ENCODE measurements around the gene ACBD6.

Gene ACBD6

GRCh38 chr1:180256341-180257027 lies 245.9 kb downstream of the ACBD6 start:
- Histone ChIP-seq H3K36me3 (ENCODE audit: control insufficient read depth in 5 of 5, insufficient read depth in 5 of 5, low read length in 5 of 5) (no peaks in the 10 kb centered on the region), H3K9ac (ENCODE audit: low read length in 5 of 5) (no peak overlapping the region), H3K4me1 (ENCODE audit: control insufficient read depth in 5 of 5, insufficient read depth in 5 of 5, low read length in 5 of 5) (peaks cover 0 to 3% (median 0%) of the 10 kb centered on the region in 5 donors), H3K4me3 (ENCODE audit: low read depth in 1 of 5, low read length in 5 of 5) (no peak overlapping the region), H3K9me3 (ENCODE audit: control insufficient read depth in 5 of 5, low read length in 5 of 5) (no peaks in the 10 kb centered on the region), H3K27me3 (ENCODE audit: control insufficient read depth in 5 of 5, insufficient read depth in 4 of 5, low read length in 5 of 5) (peaks cover 42 to 67% (median 46%) of the 10 kb centered on the region in 5 donors), H3K27ac (ENCODE audit: low read depth, low read length) (no peak overlapping the region)

GRCh38 chr1:180255536-180256340 lies 246.6 kb downstream of the ACBD6 start:
- H3K27ac ChIP-seq (ENCODE audit: low read depth, low read length): no peak overlapping the region
- peaks cover 42 to 68% (median 46%) of the 10 kb centered on the region in 5 donors for H3K27me3 ChIP-seq (ENCODE audit: control insufficient read depth in 5 of 5, insufficient read depth in 4 of 5, low read length in 5 of 5)
- H3K9me3 ChIP-seq (ENCODE audit: control insufficient read depth in 5 of 5, low read length in 5 of 5): no peaks in the 10 kb centered on the region
- H3K4me1 ChIP-seq (ENCODE audit: control insufficient read depth in 5 of 5, insufficient read depth in 5 of 5, low read length in 5 of 5): peaks cover 0 to 2% (median 0%) of the 10 kb centered on the region in 5 donors
- no peaks in the 10 kb centered on the region for H3K36me3 ChIP-seq (ENCODE audit: control insufficient read depth in 5 of 5, insufficient read depth in 5 of 5, low read length in 5 of 5)
- no peak overlapping the region for H3K4me3 ChIP-seq (ENCODE audit: low read depth in 1 of 5, low read length in 5 of 5)
- no peak overlapping the region for H3K9ac ChIP-seq (ENCODE audit: low read length in 5 of 5)

GRCh38 chr1:180254854-180255253 lies 247.5 kb downstream of the ACBD6 start:
- H3K9me3 ChIP-seq (ENCODE audit: control insufficient read depth in 5 of 5, low read length in 5 of 5): no peaks in the 10 kb centered on the region
- H3K9ac ChIP-seq (ENCODE audit: low read length in 5 of 5): no peak overlapping the region
- no peak overlapping the region for H3K27ac ChIP-seq (ENCODE audit: low read depth, low read length)
- no peak overlapping the region for H3K4me3 ChIP-seq (ENCODE audit: low read depth in 1 of 5, low read length in 5 of 5)
- H3K36me3 ChIP-seq (ENCODE audit: control insufficient read depth in 5 of 5, insufficient read depth in 5 of 5, low read length in 5 of 5): no peaks in the 10 kb centered on the region
- H3K4me1 ChIP-seq (ENCODE audit: control insufficient read depth in 5 of 5, insufficient read depth in 5 of 5, low read length in 5 of 5): peaks cover 0 to 2% (median 0%) of the 10 kb centered on the region in 5 donors
- peaks cover 37 to 64% (median 43%) of the 10 kb centered on the region in 5 donors for H3K27me3 ChIP-seq (ENCODE audit: control insufficient read depth in 5 of 5, insufficient read depth in 4 of 5, low read length in 5 of 5)

GRCh38 chr1:180254496-180254819 lies 247.9 kb downstream of the ACBD6 start:
- Histone ChIP-seq H3K9me3 (ENCODE audit: control insufficient read depth in 5 of 5, low read length in 5 of 5) (no peaks in the 10 kb centered on the region), H3K36me3 (ENCODE audit: control insufficient read depth in 5 of 5, insufficient read depth in 5 of 5, low read length in 5 of 5) (no peaks in the 10 kb centered on the region), H3K4me1 (ENCODE audit: control insufficient read depth in 5 of 5, insufficient read depth in 5 of 5, low read length in 5 of 5) (peaks cover 0 to 2% (median 0%) of the 10 kb centered on the region in 5 donors), H3K9ac (ENCODE audit: low read length in 5 of 5) (no peak overlapping the region), H3K27ac (ENCODE audit: low read depth, low read length) (no peak overlapping the region), H3K4me3 (ENCODE audit: low read depth in 1 of 5, low read length in 5 of 5) (no peak overlapping the region), H3K27me3 (ENCODE audit: control insufficient read depth in 5 of 5, insufficient read depth in 4 of 5, low read length in 5 of 5) (peaks cover 33 to 64% (median 41%) of the 10 kb centered on the region in 5 donors)

GRCh38 chr1:180253585-180254495 lies 248.5 kb downstream of the ACBD6 start:
- H3K9me3 ChIP-seq (ENCODE audit: control insufficient read depth in 5 of 5, low read length in 5 of 5): no peaks in the 10 kb centered on the region
- no peaks in the 10 kb centered on the region for H3K36me3 ChIP-seq (ENCODE audit: control insufficient read depth in 5 of 5, insufficient read depth in 5 of 5, low read length in 5 of 5)
- H3K9ac ChIP-seq (ENCODE audit: low read length in 5 of 5): no peak overlapping the region
- no peak overlapping the region for H3K4me3 ChIP-seq (ENCODE audit: low read depth in 1 of 5, low read length in 5 of 5)
- peaks cover 33 to 59% (median 35%) of the 10 kb centered on the region in 5 donors for H3K27me3 ChIP-seq (ENCODE audit: control insufficient read depth in 5 of 5, insufficient read depth in 4 of 5, low read length in 5 of 5)
- H3K4me1 ChIP-seq (ENCODE audit: control insufficient read depth in 5 of 5, insufficient read depth in 5 of 5, low read length in 5 of 5): peaks cover 0 to 2% (median 0%) of the 10 kb centered on the region in 5 donors
- no peak overlapping the region for H3K27ac ChIP-seq (ENCODE audit: low read depth, low read length)

- no peak overlapping the region for H3K9ac ChIP-seq (ENCODE audit: low read length in 5 of 5)
- no peak overlapping the region for H3K4me3 ChIP-seq (ENCODE audit: low read depth in 1 of 5, low read length in 5 of 5)
- no peak overlapping the region for H3K27ac ChIP-seq (ENCODE audit: low read depth, low read length)
- peaks cover 28 to 53% (median 31%) of the 10 kb centered on the region in 5 donors for H3K27me3 ChIP-seq (ENCODE audit: control insufficient read depth in 5 of 5, insufficient read depth in 4 of 5, low read length in 5 of 5)
- no peaks in the 10 kb centered on the region for H3K9me3 ChIP-seq (ENCODE audit: control insufficient read depth in 5 of 5, low read length in 5 of 5)
- no peaks in the 10 kb centered on the region for H3K36me3 ChIP-seq (ENCODE audit: control insufficient read depth in 5 of 5, insufficient read depth in 5 of 5, low read length in 5 of 5)
- peaks cover 0 to 2% (median 0%) of the 10 kb centered on the region in 5 donors for H3K4me1 ChIP-seq (ENCODE audit: control insufficient read depth in 5 of 5, insufficient read depth in 5 of 5, low read length in 5 of 5)
Observed at GRCh38 chr1:180252638-180253536, 249.5 kb downstream of the ACBD6 start.

- H3K27ac ChIP-seq (ENCODE audit: low read depth, low read length): no peak overlapping the region
- H3K4me3 ChIP-seq (ENCODE audit: low read depth in 1 of 5, low read length in 5 of 5): no peak overlapping the region
- no peaks in the 10 kb centered on the region for H3K9me3 ChIP-seq (ENCODE audit: control insufficient read depth in 5 of 5, low read length in 5 of 5)
- H3K27me3 ChIP-seq (ENCODE audit: control insufficient read depth in 5 of 5, insufficient read depth in 4 of 5, low read length in 5 of 5): peaks cover 17 to 45% (median 25%) of the 10 kb centered on the region in 5 donors
- H3K36me3 ChIP-seq (ENCODE audit: control insufficient read depth in 5 of 5, insufficient read depth in 5 of 5, low read length in 5 of 5): no peaks in the 10 kb centered on the region
- no peak overlapping the region for H3K9ac ChIP-seq (ENCODE audit: low read length in 5 of 5)
- peaks cover 0 to 2% (median 0%) of the 10 kb centered on the region in 5 donors for H3K4me1 ChIP-seq (ENCODE audit: control insufficient read depth in 5 of 5, insufficient read depth in 5 of 5, low read length in 5 of 5)
Observed at GRCh38 chr1:180251526-180252305, 250.7 kb downstream of the ACBD6 start.

GRCh38 chr1:180250883-180251509 lies 251.4 kb downstream of the ACBD6 start:
- Histone ChIP-seq H3K4me3 (ENCODE audit: low read depth in 1 of 5, low read length in 5 of 5) (no peak overlapping the region), H3K9me3 (ENCODE audit: control insufficient read depth in 5 of 5, low read length in 5 of 5) (no peaks in the 10 kb centered on the region), H3K9ac (ENCODE audit: low read length in 5 of 5) (no peak overlapping the region), H3K4me1 (ENCODE audit: control insufficient read depth in 5 of 5, insufficient read depth in 5 of 5, low read length in 5 of 5) (peaks cover 0 to 2% (median 0%) of the 10 kb centered on the region in 5 donors), H3K36me3 (ENCODE audit: control insufficient read depth in 5 of 5, insufficient read depth in 5 of 5, low read length in 5 of 5) (no peaks in the 10 kb centered on the region), H3K27me3 (ENCODE audit: control insufficient read depth in 5 of 5, insufficient read depth in 4 of 5, low read length in 5 of 5) (peaks cover 10 to 39% (median 19%) of the 10 kb centered on the region in 5 donors), H3K27ac (ENCODE audit: low read depth, low read length) (no peak overlapping the region)

Measured in subcutaneous abdominal adipose tissue (tissue), 5 donors.